NB4 (cell line): ENCODE measurements around the gene PHACTR1.

Experiments
- MYC ChIP-seq: IDR thresholded peaks from 2 replicates; pipeline ENCODE4 v1.6.1; 2011; ENCODE audit warnings: low read depth, low read length
- POLR2A ChIP-seq: IDR thresholded peaks from 2 replicates; pipeline ENCODE4 v1.6.1; 2011; ENCODE audit warnings: mild to moderate bottlenecking; ENCODE audit not compliant: insufficient read length; ENCODE audit errors: extremely low read depth
- TF ChIP-seq, protein P1 (sequence below): IDR thresholded peaks from one replicate; pipeline ENCODE4 v1.5.1; 2012; ENCODE audit warnings: low read depth, low read length
- TF ChIP-seq, protein P2 (sequence below): IDR thresholded peaks from 2 replicates; pipeline ENCODE4 v1.6.1; 2011; ENCODE audit warnings: low read depth, low read length

DNA sequence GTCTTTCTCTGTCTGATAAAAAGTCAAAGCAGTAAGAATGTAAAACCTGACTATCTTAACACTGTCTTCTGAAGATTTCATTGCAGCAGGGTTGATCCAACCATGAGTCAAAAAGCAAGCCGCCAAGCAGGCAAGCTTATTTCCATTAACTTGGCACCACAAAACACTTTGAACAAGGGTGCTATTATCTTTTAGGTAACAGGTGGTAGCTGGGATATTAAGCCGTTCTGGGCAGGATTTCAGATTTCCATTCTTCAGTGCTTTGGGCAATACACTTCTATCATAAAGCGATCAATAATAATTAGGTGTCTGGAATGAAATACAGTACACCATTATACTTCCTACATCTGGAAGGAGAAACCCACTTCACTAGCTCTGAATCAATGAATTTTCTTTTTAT lies 429.9 kb downstream of the PHACTR1 start:
- TF ChIP-seq, protein P1, sequence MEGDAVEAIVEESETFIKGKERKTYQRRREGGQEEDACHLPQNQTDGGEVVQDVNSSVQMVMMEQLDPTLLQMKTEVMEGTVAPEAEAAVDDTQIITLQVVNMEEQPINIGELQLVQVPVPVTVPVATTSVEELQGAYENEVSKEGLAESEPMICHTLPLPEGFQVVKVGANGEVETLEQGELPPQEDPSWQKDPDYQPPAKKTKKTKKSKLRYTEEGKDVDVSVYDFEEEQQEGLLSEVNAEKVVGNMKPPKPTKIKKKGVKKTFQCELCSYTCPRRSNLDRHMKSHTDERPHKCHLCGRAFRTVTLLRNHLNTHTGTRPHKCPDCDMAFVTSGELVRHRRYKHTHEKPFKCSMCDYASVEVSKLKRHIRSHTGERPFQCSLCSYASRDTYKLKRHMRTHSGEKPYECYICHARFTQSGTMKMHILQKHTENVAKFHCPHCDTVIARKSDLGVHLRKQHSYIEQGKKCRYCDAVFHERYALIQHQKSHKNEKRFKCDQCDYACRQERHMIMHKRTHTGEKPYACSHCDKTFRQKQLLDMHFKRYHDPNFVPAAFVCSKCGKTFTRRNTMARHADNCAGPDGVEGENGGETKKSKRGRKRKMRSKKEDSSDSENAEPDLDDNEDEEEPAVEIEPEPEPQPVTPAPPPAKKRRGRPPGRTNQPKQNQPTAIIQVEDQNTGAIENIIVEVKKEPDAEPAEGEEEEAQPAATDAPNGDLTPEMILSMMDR = no peak
- no peak for TF ChIP-seq POLR2A
- TF ChIP-seq MYC = no peak
- TF ChIP-seq, protein P2, sequence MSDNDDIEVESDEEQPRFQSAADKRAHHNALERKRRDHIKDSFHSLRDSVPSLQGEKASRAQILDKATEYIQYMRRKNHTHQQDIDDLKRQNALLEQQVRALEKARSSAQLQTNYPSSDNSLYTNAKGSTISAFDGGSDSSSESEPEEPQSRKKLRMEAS = no peak
